ENCODE data around the gene PFN3. TPM values are rescaled to one million over a fixed set of nuclear protein-coding genes. Genes with fewer than 3 reads are reported as not detected.

The PFN3 gene
- total RNA-seq, 2 experiments from 2014 or later: not detected

DNA sequence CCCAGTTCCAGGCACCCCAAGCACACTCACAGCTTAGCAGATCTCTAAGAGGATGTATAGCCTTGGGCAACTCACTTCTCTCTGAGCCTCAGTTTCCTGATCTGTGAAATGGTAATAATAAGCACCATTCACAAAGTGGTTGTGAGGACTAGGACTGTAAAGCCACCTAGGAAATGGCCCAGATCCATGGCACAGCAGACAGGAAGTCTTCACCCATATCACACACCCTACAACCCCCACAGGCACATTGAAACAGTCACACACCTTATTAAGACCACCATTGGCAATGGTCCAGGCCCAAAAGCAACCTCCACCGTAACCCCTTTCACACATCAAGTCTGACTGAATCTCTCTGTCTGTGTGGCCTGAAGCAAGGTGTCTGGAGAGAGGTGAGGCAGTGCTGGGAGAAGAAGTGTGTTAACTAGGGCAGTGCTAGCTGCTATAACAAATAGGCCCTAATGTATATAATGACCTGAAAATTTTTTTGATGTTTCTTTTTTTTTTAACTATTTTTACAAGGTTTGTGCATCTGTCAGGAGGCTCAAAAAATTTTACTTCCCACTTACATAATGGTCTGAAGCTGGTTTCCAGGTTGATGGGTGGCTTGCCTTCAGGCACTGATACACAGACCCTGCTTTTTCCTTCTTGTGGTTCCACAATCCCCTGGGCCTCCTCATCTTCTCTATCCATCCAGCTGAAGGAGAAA, 45.1 kb downstream of the PFN3 start:
- Histone ChIP-seq H3K4me3 (ENCODE audit: low read depth, low read length, poor library complexity, severe bottlenecking) (no peak overlapping the region), H3K4me2 (ENCODE audit: low read length) (no peak overlapping the region), H4K20me1 (ENCODE audit: insufficient read depth, low read length) (peaks cover 5% of the 10 kb centered on the region; the same call in 1 of the 2 replicates), H3K4me1 (ENCODE audit: insufficient read depth, low read length, poor library complexity, severe bottlenecking) (peaks cover 49% of the 10 kb centered on the region), H3K9me3 (ENCODE audit: low read length) (peaks cover 8% of the 10 kb centered on the region), H2AFZ (ENCODE audit: low read length) (no peak overlapping the region), H3K9me2 (ENCODE audit: insufficient read depth, low read length) (no peaks in the 10 kb centered on the region), H3K27ac (ENCODE audit: low read depth, low read length, poor library complexity, severe bottlenecking) (no peak overlapping the region), H3K79me2 (ENCODE audit: insufficient read depth, low read depth, low read length) (peaks cover 18% of the 10 kb centered on the region), H3K36me3 (ENCODE audit: insufficient read depth, low read length) (no peaks in the 10 kb centered on the region; the same call in 1 of the 2 replicates)
- intact Hi-C loops (cut with micrococcal nuclease; ENCODE audit: unreplicated experiment): no loop called here
- ChIA-PET POLR2A (interaction anchor here (0.7 to 1.5 kb wide), 2 partner anchors 10 to 90 kb away, joined by 3 to 6 read pairs; no protein-coding TSS in a partner anchor), CTCF (ENCODE audit: unreplicated experiment) (interaction anchor here (0.6 kb wide), 1 partner anchor 131 kb away, joined by 3 read pairs; no protein-coding TSS in a partner anchor)
- BruUV-seq (replicated peaks): no TSS peak
- no peak for DNase-seq (ENCODE audit: low spot score)
- TF ChIP-seq EZH2phosphoT487 (IDR thresholded peaks at IDR 0.05; ENCODE audit: borderline replicate concordance, low read depth, low read length): no peak
- TF ChIP-seq, protein P1, sequence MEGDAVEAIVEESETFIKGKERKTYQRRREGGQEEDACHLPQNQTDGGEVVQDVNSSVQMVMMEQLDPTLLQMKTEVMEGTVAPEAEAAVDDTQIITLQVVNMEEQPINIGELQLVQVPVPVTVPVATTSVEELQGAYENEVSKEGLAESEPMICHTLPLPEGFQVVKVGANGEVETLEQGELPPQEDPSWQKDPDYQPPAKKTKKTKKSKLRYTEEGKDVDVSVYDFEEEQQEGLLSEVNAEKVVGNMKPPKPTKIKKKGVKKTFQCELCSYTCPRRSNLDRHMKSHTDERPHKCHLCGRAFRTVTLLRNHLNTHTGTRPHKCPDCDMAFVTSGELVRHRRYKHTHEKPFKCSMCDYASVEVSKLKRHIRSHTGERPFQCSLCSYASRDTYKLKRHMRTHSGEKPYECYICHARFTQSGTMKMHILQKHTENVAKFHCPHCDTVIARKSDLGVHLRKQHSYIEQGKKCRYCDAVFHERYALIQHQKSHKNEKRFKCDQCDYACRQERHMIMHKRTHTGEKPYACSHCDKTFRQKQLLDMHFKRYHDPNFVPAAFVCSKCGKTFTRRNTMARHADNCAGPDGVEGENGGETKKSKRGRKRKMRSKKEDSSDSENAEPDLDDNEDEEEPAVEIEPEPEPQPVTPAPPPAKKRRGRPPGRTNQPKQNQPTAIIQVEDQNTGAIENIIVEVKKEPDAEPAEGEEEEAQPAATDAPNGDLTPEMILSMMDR (conservative IDR thresholded peaks at IDR 0.05; ENCODE audit: low read length): no peak

DNA sequence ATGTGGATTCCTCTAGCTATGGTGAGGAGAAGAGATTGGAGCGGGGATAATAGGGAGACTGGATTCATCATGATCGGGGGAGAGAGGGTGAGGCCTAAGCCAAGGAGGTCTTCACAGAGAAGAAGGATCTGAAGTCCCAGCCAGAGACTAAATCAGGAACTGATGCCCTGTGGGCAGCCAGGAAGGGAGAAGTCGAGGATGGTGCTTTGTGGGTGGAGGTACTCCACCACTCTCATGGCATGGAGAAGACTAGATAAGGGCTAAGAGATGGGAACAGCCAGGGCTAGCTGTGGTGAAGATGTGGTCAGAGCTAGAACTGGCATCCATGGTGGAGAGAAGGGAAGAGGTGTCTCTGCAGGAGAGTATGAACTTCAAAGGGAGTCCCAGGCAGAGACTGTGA, 45.8 kb downstream of the PFN3 start:
- H3K4me3 ChIP-seq (ENCODE audit: low read depth, low read length, poor library complexity, severe bottlenecking): no peak overlapping the region
- no peak overlapping the region for H2AFZ ChIP-seq (ENCODE audit: low read length)
- peaks cover 8% of the 10 kb centered on the region for H3K9me3 ChIP-seq (ENCODE audit: low read length)
- H3K27ac ChIP-seq (ENCODE audit: low read depth, low read length, poor library complexity, severe bottlenecking): no peak overlapping the region
- intact Hi-C loops (cut with micrococcal nuclease; ENCODE audit: unreplicated experiment): no loop called here
- no peaks in the 10 kb centered on the region for H3K9me2 ChIP-seq (ENCODE audit: insufficient read depth, low read length)
- no peak for DNase-seq (ENCODE audit: low spot score)
- no TSS peak for BruUV-seq (replicated peaks)
- peaks cover under 1% of the 10 kb centered on the region for H3K36me3 ChIP-seq (ENCODE audit: insufficient read depth, low read length)
- H3K4me1 ChIP-seq (ENCODE audit: insufficient read depth, low read length, poor library complexity, severe bottlenecking): peaks cover 49% of the 10 kb centered on the region
- ChIA-PET CTCF (ENCODE audit: unreplicated experiment) (no interaction called here), POLR2A (no interaction called here)
- TF ChIP-seq, protein P1 (conservative IDR thresholded peaks at IDR 0.05; ENCODE audit: low read length): no peak
- TF ChIP-seq EZH2phosphoT487 (IDR thresholded peaks at IDR 0.05; ENCODE audit: borderline replicate concordance, low read depth, low read length): no peak
- peaks cover 24% of the 10 kb centered on the region for H3K79me2 ChIP-seq (ENCODE audit: insufficient read depth, low read depth, low read length)
- peaks cover 7% of the 10 kb centered on the region; the same call in 1 of the 2 replicates for H4K20me1 ChIP-seq (ENCODE audit: insufficient read depth, low read length)
- no peak overlapping the region for H3K4me2 ChIP-seq (ENCODE audit: low read length)

DNA sequence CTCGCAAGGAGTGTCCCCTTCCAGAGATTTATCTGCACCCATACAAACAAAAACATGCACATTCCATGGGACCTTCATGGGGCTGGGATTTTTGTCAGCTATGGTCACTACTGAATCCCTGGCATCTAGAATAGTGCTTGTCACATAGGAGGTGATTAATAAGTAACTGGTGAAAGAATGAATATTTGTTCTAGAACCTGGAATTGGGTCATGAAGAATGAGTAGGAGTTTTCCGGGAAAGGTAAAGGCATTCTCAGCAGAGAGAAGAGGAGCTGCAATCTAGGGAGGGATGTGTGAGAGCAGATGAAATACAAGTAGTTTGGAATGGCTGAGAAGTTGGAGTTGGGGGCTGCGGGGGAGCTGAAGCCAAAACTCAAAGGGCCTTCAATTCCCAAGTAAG, 46.2 kb downstream of the PFN3 start:
- BruUV-seq (replicated peaks): no TSS peak
- POLR2A ChIA-PET: no interaction called here
- intact Hi-C loops (cut with micrococcal nuclease; ENCODE audit: unreplicated experiment): no loop called here

More for the DNA sequence above, 46.2 kb downstream of the PFN3 start:
- Histone ChIP-seq H3K4me2 (ENCODE audit: low read length) (no peak overlapping the region), H3K27ac (ENCODE audit: low read depth, low read length, poor library complexity, severe bottlenecking) (no peak overlapping the region), H3K4me1 (ENCODE audit: insufficient read depth, low read length, poor library complexity, severe bottlenecking) (peaks cover 49% of the 10 kb centered on the region), H2AFZ (ENCODE audit: low read length) (no peak overlapping the region), H3K9me3 (ENCODE audit: low read length) (peaks cover 8% of the 10 kb centered on the region), H3K79me2 (ENCODE audit: insufficient read depth, low read depth, low read length) (peaks cover 28% of the 10 kb centered on the region), H3K9me2 (ENCODE audit: insufficient read depth, low read length) (no peaks in the 10 kb centered on the region), H3K4me3 (ENCODE audit: low read depth, low read length, poor library complexity, severe bottlenecking) (no peak overlapping the region), H4K20me1 (ENCODE audit: insufficient read depth, low read length) (peaks cover 7% of the 10 kb centered on the region; the same call in 1 of the 2 replicates), H3K36me3 (ENCODE audit: insufficient read depth, low read length) (peaks cover 5% of the 10 kb centered on the region)
- CTCF ChIA-PET (ENCODE audit: unreplicated experiment): no interaction called here
- TF ChIP-seq EZH2phosphoT487 (IDR thresholded peaks at IDR 0.05; ENCODE audit: borderline replicate concordance, low read depth, low read length): no peak
- TF ChIP-seq, protein P1 (conservative IDR thresholded peaks at IDR 0.05; ENCODE audit: low read length): no peak
- no peak for DNase-seq (ENCODE audit: low spot score)
